Testis (tissue), 3 donors: Measurements from ENCODE around the gene GPATCH4. TPM values are rescaled to one million over a fixed set of nuclear protein-coding genes. Genes with fewer than 3 reads are reported as not detected.

Source experiments
- DNase-seq: peaks from one replicate; pipeline ENCODE4 v3.0.0-alpha.2; 2019
- H3K27ac ChIP-seq, 2 donors: fragments of 200-600 bp; sonication (generic); one replicate each; pipeline ENCODE4 v1.5.1; 2019
- H3K27me3 ChIP-seq: fragments of 200-600 bp; sonication (generic); one replicate; pipeline ENCODE4 v1.5.1; 2019
- H3K36me3 ChIP-seq: fragments of 200-600 bp; sonication (generic); one replicate; pipeline ENCODE4 v1.5.1; 2017; ENCODE audit warnings: low read depth; ENCODE audit errors: missing control alignments
- H3K4me1 ChIP-seq: fragments of 200-600 bp; sonication (generic); one replicate; pipeline ENCODE4 v1.5.1; 2019
- H3K4me3 ChIP-seq, 2 donors: fragments of 200-600 bp; sonication (generic); one replicate each; pipeline ENCODE4 v1.5.1; 2017 to 2019
- H3K9me3 ChIP-seq: fragments of 200-600 bp; sonication (generic); one replicate; pipeline ENCODE4 v1.5.1; 2017
- CTCF ChIP-seq, 3 experiments: fragments of 450-650 bp in 2 of 3; fragments of 200-600 bp in 1 of 3; sonication (generic) in 1 of 3; IDR thresholded peaks; one replicate each; pipeline ENCODE4 v1.5.1; 2016 to 2019; ENCODE audit warnings: antibody characterized with exemption in 3 of 3, mild to moderate bottlenecking in 2 of 3, moderate library complexity in 1 of 3
- POLR2A ChIP-seq: fragments of 450-650 bp; IDR thresholded peaks from one replicate; pipeline ENCODE4 v1.6.1; 2017; ENCODE audit warnings: antibody characterized with exemption, mild to moderate bottlenecking, moderate library complexity
- WGBS, 2 donors: methylation state at CpG; one replicate each; pipeline ENCODE4 v1.1.5; 2018; 5-methylcytosine and 5-hydroxymethylcytosine counted together
- intact Hi-C: fragments of 100-400 bp; cut with DNase I; formaldehyde crosslinking; loops from one replicate; pipeline ENCODE4 v1.15.1; 2023; ENCODE audit warnings: low total_unique reads
- polyA plus RNA-seq: library from polyadenylated mRNA; stranded (reverse); fragments of 350-450 nt; fragmentation: Illumina TruSeq; extraction: RNeasy Lipid Tissue Mini Kit (QIAGEN cat#74804); gene quantifications from one replicate; pipeline ENCODE4 v1.2.3, GENCODE V29; 2014; ENCODE audit warnings: low read depth, low replicate concordance; ENCODE audit not compliant: insufficient read depth
- total RNA-seq, 2 donors: library from RNA; depleted of rRNA; stranded (reverse); fragments of >200 nt; gene quantifications; one replicate each; pipeline ENCODE4 v1.2.3, GENCODE V29; 2016

GPATCH4 gene
- total and polyA plus RNA-seq, 3 donors from 2014 or later, result 18.5 to 26.7 (median 21.6) TPM

- Histone ChIP-seq H3K27me3 (no peaks in the 10 kb centered on the region), H3K9me3 (no peaks in the 10 kb centered on the region), H3K27ac (no peak overlapping the region), H3K4me3 (no peak overlapping the region), H3K36me3 (no peaks in the 10 kb centered on the region), H3K4me1 (peaks cover 1% of the 10 kb centered on the region)
- WGBS, 2 donors, result 46 to 48% methylated on average over 20 of the region's 20 CpGs
- peak; percentile 86 to 97 (median 90) for TF ChIP-seq CTCF (IDR thresholded peaks at IDR 0.05)
- no peak for TF ChIP-seq POLR2A
- intact Hi-C loops, result loop anchor here (10.0 kb wide), 1 partner anchor 71 kb away; no protein-coding TSS in a partner anchor
- DNase-seq, result peak; percentile 93
These were observed 17.3 kb downstream of the GPATCH4 start for GRCh38 chr1:156583821-156584622.

- H3K4me3 ChIP-seq, result no peak overlapping the region
- no peak for DNase-seq
- no peak for TF ChIP-seq CTCF (IDR thresholded peaks at IDR 0.05)
- H3K27ac ChIP-seq, result no peak overlapping the region
- H3K36me3 ChIP-seq, result no peaks in the 10 kb centered on the region
- intact Hi-C loops, result loop anchor here (10.0 kb wide), 1 partner anchor 72 kb away; no protein-coding TSS in a partner anchor
- WGBS, 2 donors, result 79 to 84% methylated on average over 9 of the region's 9 CpGs
- H3K27me3 ChIP-seq, result no peaks in the 10 kb centered on the region
- H3K4me1 ChIP-seq, result no peaks in the 10 kb centered on the region
- no peaks in the 10 kb centered on the region for H3K9me3 ChIP-seq
These were observed 18.8 kb downstream of the GPATCH4 start for GRCh38 chr1:156582388-156583017.

- Histone ChIP-seq H3K27ac (no peak overlapping the region), H3K36me3 (no peaks in the 10 kb centered on the region), H3K27me3 (no peaks in the 10 kb centered on the region), H3K4me1 (no peaks in the 10 kb centered on the region), H3K4me3 (no peak overlapping the region), H3K9me3 (no peaks in the 10 kb centered on the region)
- TF ChIP-seq POLR2A (no peak), CTCF (IDR thresholded peaks at IDR 0.05) (no peak)
- WGBS, 2 donors, result 66 to 84% methylated on average over 16 to 21 of the region's 21 CpGs
- no peak for DNase-seq
- intact Hi-C loops, result loop anchor here (10.0 kb wide), 1 partner anchor 73 kb away; no protein-coding TSS in a partner anchor
These were observed 19.5 kb downstream of the GPATCH4 start for GRCh38 chr1:156581661-156582387.

- Histone ChIP-seq H3K27ac (no peak within 1 kb of the TSS), H3K4me3 (no peak within 1 kb of the TSS), H3K4me1 (no peaks in the 10 kb centered on the region), H3K9me3 (no peaks in the 10 kb centered on the region), H3K27me3 (no peaks in the 10 kb centered on the region), H3K36me3 (no peaks in the 10 kb centered on the region)
- TF ChIP-seq POLR2A, result no peak
- 87 to 89% methylated on average over 5 of the region's 5 CpGs for WGBS, 2 donors
- DNase-seq, result no peak
- intact Hi-C loops, result no loop called here
These were observed 21.8 kb downstream of the GPATCH4 start, which contains the start of gene TTC24 for GRCh38 chr1:156579472-156579871. Gene TTC24, plus strand, starts transcription at chr1:156579723. Its CDS starts 1,642 bp downstream, at chr1:156581365.

DNA sequence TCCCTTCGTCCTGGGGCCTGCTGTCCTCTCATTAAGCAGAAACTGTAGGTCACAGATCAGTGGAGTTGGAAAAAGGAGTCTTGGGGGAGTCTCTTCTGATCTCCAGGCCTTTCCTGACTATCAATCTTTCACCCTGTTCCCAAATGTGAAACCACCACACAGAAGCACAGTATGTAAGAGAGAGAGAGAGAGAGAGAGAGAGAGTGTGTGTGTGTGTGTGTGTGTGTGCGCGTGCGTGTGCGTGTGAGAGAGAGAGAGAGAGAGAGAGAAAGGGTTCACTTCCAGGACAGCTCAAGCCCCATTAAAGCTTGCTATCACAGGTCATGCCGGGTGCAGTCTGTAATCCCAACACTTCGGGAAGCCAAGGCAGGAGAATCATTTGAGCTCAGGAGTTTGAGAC is 23.2 kb downstream of the GPATCH4 start:
- Histone ChIP-seq H3K27ac (no peak overlapping the region), H3K36me3 (no peaks in the 10 kb centered on the region), H3K4me1 (no peaks in the 10 kb centered on the region), H3K4me3 (no peak overlapping the region), H3K27me3 (no peaks in the 10 kb centered on the region), H3K9me3 (no peaks in the 10 kb centered on the region)
- intact Hi-C loops, result no loop called here
- DNase-seq, result no peak
- no peak for TF ChIP-seq CTCF (IDR thresholded peaks at IDR 0.05)
- TF ChIP-seq POLR2A, result no peak
- WGBS, 2 donors, result 50 to 54% methylated on average over 7 of the region's 7 CpGs
